PFSK-1 (cell line): ENCODE measurements around the gene ST6GALNAC2.

ENCODE experiments used
- FOXP2 ChIP-seq: optimal IDR thresholded peaks from 2 replicates; pipeline ENCODE3; 2011; ENCODE audit warnings: borderline replicate concordance, control low read depth, inconsistent platforms; ENCODE audit not compliant: insufficient read depth; ENCODE audit errors: extremely low read length, extremely low read depth
- POLR2AphosphoS5 ChIP-seq: IDR thresholded peaks from 2 replicates; pipeline ENCODE4 v1.6.1; 2012; ENCODE audit warnings: low read depth, mild to moderate bottlenecking, control low read depth, low read length, moderate library complexity
- SIN3A ChIP-seq: IDR thresholded peaks from 2 replicates; pipeline ENCODE4 v1.6.1; 2012; ENCODE audit warnings: mild to moderate bottlenecking, low read length, moderate library complexity, borderline replicate concordance; ENCODE audit not compliant: insufficient read depth
- TAF1 ChIP-seq: IDR thresholded peaks from 2 replicates; pipeline ENCODE4 v1.6.1; 2012; ENCODE audit warnings: low read length, control low read depth, borderline replicate concordance; ENCODE audit not compliant: insufficient read depth
- TF ChIP-seq, protein P1 (sequence below), 2 experiments: IDR thresholded peaks; 2 replicates each; pipeline versions ENCODE4 v1.6.1 to v1.8.0; 2011 to 2012; ENCODE audit warnings: low read depth in 2 of 2, low read length in 2 of 2, control low read depth in 1 of 2, inconsistent platforms in 1 of 2, mild to moderate bottlenecking in 1 of 2, moderate library complexity in 1 of 2; ENCODE audit not compliant: insufficient read depth in 1 of 2

The ST6GALNAC2 gene

DNA sequence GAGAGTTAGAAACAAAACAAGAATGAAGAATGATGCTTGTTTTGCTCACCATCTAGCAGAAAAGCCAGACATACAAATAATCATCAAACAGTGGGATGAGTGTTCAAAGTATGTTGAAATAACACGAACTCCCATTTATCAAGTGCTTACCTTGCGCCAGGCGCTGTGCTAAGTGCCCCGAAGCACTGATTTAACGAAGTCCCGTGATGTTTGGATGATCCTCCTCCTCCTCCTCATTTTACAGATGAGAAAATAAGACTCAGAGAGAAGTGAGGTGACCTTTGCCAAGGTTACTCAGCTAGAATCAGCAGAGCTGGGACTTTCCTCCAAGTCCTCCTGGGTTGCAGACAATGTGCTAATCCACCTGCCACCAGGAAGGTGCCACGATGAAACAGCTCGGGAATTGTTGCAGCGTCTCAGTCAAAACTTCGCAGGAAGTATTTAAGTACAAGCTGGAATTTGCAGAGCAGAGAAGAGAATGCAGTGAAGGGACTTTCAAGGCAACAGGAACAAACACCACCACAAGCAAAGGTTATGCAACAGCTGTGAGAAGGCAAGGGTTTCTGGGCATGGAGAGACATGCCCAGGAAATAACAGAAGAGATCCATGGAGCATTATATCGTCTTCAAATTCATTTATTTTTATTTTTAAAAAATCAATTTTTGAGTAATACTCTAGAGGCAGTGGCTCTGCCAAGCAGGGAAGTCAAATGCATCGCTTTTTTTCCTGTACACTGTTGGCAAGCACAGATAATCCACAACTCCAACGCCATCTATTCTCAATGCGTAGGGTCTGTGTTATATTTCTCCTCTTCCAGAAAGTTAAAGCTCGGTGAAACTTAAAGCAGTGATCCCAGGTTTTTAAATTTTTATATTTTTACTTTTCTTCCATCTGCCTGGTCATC is 34.7 kb downstream of the ST6GALNAC2 start:
- TF ChIP-seq SIN3A (no peak), POLR2AphosphoS5 (no peak), FOXP2 (no peak), TAF1 (no peak)
- TF ChIP-seq, protein P1, sequence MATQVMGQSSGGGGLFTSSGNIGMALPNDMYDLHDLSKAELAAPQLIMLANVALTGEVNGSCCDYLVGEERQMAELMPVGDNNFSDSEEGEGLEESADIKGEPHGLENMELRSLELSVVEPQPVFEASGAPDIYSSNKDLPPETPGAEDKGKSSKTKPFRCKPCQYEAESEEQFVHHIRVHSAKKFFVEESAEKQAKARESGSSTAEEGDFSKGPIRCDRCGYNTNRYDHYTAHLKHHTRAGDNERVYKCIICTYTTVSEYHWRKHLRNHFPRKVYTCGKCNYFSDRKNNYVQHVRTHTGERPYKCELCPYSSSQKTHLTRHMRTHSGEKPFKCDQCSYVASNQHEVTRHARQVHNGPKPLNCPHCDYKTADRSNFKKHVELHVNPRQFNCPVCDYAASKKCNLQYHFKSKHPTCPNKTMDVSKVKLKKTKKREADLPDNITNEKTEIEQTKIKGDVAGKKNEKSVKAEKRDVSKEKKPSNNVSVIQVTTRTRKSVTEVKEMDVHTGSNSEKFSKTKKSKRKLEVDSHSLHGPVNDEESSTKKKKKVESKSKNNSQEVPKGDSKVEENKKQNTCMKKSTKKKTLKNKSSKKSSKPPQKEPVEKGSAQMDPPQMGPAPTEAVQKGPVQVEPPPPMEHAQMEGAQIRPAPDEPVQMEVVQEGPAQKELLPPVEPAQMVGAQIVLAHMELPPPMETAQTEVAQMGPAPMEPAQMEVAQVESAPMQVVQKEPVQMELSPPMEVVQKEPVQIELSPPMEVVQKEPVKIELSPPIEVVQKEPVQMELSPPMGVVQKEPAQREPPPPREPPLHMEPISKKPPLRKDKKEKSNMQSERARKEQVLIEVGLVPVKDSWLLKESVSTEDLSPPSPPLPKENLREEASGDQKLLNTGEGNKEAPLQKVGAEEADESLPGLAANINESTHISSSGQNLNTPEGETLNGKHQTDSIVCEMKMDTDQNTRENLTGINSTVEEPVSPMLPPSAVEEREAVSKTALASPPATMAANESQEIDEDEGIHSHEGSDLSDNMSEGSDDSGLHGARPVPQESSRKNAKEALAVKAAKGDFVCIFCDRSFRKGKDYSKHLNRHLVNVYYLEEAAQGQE (IDR thresholded peaks at IDR 0.05; ENCODE audit: insufficient read depth in 1 of 2, low read depth in 2 of 2, low read length in 2 of 2) = no peak

GRCh38 chr17:76549539-76549938 is 36.1 kb downstream of the ST6GALNAC2 start:
- TF ChIP-seq POLR2AphosphoS5 = no peak
- no peak for TF ChIP-seq SIN3A
- no peak for TF ChIP-seq TAF1
- TF ChIP-seq, protein P1 (IDR thresholded peaks at IDR 0.05; ENCODE audit: insufficient read depth in 1 of 2, low read depth in 2 of 2, low read length in 2 of 2) = no peak
- no peak for TF ChIP-seq FOXP2

GRCh38 chr17:76549215-76549518 is 36.5 kb downstream of the ST6GALNAC2 start:
- no peak for TF ChIP-seq TAF1
- TF ChIP-seq SIN3A = no peak
- TF ChIP-seq, protein P1 (IDR thresholded peaks at IDR 0.05; ENCODE audit: insufficient read depth in 1 of 2, low read depth in 2 of 2, low read length in 2 of 2) = no peak
- no peak for TF ChIP-seq POLR2AphosphoS5
- no peak for TF ChIP-seq FOXP2

GRCh38 chr17:76548378-76549214 is 37.1 kb downstream of the ST6GALNAC2 start:
- no peak for TF ChIP-seq FOXP2
- no peak for TF ChIP-seq SIN3A
- no peak for TF ChIP-seq TAF1
- TF ChIP-seq, protein P1 (IDR thresholded peaks at IDR 0.05; ENCODE audit: insufficient read depth in 1 of 2, low read depth in 2 of 2, low read length in 2 of 2) = no peak
- no peak for TF ChIP-seq POLR2AphosphoS5
